HuH-7.5 (cell line): ENCODE results near the gene KLHL29.

Experiments
- DNase-seq: peaks from one replicate; pipeline ENCODE4 v3.0.0; 2011; ENCODE audit warnings: low spot score

The KLHL29 gene

GRCh38 chr2:23452372-23452771 lies 67.4 kb downstream of the KLHL29 start:
- no peak for DNase-seq

DNA sequence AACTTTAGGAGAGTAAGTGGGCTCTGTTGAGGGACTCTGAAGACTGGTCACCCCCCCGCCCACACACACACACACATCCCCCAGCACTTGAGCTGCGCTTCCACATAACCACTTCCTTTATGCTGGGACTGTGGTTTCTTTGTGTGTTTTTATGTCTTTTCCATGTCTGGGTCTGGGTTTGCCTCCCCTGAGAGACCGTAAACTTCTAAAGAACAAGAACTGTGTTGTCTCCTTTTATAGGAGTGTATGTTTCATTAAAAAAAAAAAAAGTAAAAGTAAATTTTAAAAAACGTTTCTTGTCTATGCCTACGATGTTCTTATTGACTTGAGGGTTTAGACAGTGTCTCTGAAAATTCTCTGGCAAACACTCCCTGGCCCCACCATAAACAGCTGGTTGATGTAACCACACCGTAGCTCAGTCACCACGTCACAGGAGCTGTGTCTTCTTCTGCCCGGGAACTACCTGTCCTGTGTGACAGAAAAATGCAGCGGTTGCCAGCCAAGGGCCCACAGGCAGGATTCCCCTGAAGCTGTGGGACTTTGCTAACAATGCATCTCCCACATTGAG lies 68.0 kb downstream of the KLHL29 start:
- DNase-seq = no peak

GRCh38 chr2:23453432-23453831 lies 68.5 kb downstream of the KLHL29 start:
- DNase-seq = no peak

DNA sequence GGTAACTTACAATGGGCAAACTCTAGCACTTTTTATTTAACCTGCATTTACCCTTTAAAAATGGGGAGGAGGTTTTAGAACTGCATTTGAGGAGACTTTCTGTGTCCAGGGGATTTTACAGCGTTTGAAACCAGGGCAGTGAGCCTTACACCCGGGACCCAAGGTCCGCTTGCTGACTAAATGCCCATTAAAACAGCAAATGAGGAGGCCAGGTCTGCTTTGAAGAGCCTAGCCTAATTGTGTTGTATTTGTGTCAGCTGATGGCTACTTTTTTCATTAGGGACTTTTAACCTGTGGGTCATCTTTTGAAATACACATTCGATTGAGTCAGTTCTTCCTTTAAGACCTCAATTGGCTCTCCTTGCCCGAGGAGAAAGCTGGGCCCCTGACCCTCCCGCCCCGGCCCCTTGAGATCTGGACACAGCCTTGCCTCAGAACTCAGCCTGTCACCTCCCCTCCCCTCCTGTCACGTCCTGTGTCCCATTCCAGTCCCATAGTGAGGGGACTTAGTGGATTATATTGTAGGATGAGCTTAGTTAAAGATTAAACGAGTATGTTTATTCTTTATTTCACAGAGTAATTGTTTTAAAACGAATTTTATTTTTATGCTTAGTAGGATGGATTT lies 69.0 kb downstream of the KLHL29 start:
- no peak for DNase-seq

- no peak for DNase-seq
Observed at GRCh38 chr2:23454501-23455120, 69.6 kb downstream of the KLHL29 start.

- DNase-seq = no peak
Observed at GRCh38 chr2:23456396-23456795, 71.4 kb downstream of the KLHL29 start.

DNA sequence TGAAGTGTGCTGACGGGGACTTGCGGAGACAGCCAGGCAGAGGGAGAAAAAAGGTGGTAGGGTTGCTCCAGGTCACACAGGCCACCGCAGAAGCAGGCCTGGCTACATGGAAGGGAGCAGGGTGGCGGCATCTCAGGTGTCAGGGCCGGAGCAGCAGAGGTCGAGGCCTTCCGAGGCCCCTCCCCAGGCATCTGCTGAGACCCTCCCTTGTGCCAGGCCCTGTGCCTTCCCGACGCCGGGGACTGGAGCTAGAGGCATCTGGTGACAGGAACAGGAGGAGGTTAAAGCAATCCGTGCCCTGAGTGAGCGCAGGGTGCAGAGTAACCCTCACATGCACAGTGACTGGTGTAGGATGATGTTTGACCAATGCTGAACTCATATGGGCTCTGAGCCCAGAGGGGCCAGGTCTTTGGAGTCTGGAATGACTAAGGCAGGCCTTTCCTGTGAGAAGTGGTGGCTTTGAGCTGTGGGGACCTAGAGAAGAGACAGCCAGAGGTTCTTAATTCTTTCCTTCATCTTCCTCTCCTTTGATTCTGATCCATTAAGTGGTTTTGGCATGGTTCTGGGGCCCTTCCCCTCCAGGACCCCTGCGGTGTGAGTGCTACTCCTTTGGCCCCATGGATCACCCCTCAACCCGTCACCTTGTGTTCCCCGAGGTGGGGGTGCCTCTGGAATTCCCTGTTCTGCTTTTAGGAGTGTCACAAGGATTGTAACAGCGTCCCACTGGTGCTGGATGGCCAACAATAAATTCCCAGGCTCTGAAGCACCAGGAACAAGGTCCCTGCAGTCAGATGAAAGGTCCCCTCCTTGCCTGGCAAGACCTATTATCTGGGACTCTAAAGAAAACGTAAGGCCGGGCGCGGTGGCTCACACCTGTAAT lies 72.1 kb downstream of the KLHL29 start:
- no peak for DNase-seq

DNA sequence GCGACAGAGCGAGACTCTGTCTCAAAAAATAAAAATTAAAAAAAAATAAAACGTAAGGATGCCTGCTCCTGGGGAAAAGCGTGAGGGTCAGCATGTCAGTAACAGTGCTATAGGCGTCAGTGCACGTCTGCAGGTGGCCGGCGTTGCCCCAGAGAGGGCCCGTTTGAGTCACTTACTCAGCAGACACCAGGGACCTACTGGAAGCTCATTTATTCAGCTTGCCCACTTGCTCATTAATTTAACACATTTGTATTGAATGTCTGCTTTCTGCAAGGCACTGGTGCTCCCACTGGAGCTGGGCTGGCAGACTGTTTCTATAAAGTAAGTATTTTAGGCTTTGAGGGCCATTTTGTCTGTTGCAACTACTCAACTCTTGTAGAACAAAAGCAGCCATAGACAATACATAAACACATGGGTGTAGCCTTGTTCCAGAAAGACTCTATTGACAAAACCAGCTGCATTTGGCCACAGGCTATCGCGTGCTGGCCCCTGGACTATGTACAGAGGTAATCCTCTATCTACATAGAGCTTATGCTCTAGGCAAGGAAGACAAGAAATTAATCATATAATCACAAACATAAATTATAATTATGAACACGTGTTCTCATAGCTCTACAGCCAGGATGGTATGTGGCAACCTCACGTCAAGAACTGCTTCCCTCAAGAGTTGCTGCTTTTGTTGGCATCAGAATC lies 73.2 kb downstream of the KLHL29 start:
- no peak for DNase-seq

- DNase-seq = no peak
Observed at GRCh38 chr2:23459032-23459431, 74.1 kb downstream of the KLHL29 start.

- DNase-seq = no peak
Observed at GRCh38 chr2:23460228-23460627, 75.2 kb downstream of the KLHL29 start.

DNA sequence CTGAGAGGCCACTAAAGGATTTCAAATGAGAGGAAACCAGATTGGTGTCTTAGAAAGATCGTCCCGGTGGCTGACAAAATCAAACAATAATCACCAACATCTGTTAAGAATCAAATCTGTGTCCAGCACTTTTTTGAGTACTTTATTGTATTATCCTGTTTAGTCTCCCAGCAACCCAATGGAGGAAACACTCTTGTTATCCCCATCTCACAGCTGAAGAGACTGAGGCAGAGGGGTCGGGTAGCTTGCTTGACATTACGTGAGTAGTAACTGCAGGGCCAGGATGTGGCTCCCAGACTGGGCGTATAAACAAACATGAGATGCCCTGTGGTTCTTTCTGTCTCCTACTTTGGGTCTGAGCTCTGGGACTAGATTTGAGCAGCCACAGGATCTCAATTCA lies 76.0 kb downstream of the KLHL29 start:
- no peak for DNase-seq

DNA sequence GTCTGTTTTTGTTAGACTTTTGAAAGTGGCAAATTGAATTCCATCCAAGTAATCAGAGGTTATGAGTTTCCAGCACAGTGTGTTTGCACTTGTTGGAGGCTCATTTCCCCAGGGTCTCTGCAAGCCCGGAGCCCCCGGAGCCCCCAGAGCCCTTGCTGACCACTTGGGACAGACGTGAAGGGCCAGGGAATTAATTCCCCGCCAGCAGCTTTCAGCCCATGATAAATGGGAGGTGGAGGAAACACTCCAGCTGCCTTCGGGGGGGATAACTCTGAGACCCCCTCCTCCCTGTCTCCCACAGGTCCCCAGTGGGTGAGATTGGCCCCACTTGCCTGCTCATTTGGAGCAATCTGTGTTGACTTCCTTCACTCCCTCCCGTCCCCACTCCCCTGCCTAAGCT lies 79.2 kb downstream of the KLHL29 start:
- DNase-seq = no peak

DNA sequence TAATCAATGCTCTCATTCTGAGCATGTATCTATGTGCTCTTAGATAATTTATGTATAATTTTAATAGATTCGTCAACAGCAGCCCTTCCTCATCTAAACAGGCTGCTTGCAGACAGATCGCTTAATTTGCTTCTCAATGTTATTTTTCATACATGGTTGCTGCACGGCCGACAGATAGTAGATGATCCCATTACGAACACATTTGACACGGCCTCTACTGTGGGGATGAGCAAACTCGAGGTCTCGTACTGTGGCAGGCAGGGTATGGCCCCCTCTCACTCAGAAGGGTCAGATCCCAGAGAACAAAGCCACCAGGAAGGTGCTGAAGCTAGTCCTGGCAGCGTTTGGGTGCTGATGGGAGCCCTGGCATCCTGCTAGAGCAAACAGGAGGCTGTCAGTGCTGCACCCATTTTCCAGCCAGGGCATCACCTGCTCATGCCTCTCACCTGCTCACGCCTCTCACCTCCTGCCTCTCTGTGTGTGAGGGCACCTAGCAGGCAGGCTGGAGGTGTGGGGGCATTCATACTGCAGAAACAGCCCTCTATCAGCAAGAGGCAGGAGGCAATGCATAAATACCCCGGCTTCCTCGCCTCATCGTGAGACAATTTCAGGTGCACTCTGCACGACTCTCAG lies 80.0 kb downstream of the KLHL29 start:
- no peak for DNase-seq

DNA sequence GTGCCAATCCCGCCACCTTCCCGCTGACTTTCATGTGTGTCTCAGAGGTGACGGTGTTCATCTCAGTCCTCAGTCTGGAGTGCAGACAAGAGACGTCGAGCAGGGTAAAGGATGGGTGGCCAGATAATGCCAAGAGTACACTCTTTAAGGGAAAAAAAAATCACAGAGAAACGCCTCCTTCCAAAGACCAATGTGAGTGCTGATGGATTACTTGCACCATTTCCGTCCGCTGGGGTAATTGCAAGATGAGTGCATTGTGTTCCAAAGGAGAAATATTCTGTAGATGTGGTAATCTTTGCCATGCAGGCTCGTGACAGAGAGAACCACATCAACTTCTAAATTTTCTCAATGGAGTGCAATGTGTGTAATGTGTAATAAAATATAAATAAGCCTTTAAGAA lies 81.0 kb downstream of the KLHL29 start:
- DNase-seq = no peak

DNA sequence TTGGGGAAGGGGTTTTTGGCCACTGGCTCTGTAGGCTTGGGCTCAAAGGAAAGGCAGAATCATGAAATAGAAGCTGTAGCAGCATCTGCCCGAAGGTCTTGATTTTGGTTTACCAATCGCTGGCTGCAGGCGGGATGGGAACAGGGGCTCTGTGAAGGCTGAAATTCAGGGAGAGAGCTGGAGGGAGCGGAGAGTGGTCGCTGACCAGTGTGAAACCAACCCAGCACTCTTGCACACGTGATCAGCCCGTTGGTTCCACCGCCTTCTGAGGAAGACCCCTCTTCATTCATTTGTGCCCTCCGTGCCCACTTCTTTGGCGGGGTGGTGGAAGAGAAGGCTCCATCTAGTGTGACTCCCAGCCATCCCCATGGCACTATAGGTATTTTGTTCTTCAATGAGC lies 82.6 kb downstream of the KLHL29 start:
- DNase-seq = no peak

DNA sequence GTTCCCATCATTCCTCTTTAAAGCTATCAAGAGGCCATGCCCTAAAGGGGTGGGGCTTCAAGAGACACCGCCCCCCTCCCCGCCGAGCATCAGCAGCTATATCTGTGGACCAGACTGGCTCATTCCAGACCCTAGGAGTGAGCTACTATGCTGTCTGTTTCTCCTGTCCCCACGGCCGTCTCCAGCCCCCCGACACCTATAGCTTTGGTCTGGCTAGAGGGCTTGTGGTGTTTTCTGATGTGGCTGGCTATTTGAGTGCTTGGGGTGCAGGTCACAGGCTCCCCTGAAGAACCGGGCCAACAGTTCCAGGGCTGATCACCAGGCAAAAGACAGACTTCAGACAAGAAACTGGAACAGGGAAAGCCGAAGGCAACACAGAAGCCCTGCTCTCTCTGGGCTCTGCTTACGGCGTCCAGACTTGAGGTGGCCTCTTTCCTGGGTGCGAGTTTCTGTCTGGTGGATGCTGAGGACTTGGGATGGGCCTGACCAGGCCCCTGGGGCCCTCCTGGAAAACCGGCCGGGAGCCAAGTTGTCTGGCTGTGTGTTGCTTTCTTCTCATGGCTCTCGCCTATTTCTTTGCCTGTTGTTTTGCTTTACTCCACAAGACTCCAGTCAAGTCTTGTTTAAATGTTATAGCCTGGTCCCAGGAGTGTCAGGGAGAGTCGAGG lies 83.6 kb downstream of the KLHL29 start:
- DNase-seq = no peak

GRCh38 chr2:23469142-23469540 lies 84.2 kb downstream of the KLHL29 start:
- no peak for DNase-seq

DNA sequence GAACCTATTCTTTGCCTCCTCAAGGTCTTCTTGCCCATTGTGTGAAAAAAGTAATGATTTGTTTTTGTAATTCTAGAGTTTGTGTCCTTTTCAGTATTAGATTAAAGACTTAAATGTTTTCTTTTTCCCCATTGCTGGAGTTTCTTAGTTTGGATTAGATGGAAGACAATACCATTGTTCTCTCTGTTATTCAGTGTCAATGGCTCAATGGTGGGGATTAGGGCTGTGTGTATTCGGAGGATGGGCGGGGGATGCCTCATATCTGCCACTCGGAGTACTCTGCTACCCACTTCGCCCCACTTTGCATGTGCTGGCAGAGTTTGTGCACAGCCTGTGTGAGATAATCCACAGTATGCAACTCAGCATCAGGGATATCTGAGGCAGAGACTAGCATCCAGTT lies 90.1 kb downstream of the KLHL29 start:
- no peak for DNase-seq

GRCh38 chr2:23475473-23475872 lies 90.5 kb downstream of the KLHL29 start:
- DNase-seq = no peak

- DNase-seq = no peak
Observed at GRCh38 chr2:23476786-23477185, 91.8 kb downstream of the KLHL29 start.

- no peak for DNase-seq
Observed at GRCh38 chr2:23477392-23477791, 92.4 kb downstream of the KLHL29 start.
